ENCODE data around the gene BTNL8.

The BTNL8 gene

GRCh38 chr5:180974612-180975315 is 75.8 kb downstream of the BTNL8 start:
- Histone ChIP-seq H3K27ac (ENCODE audit: low read depth, low read length) (peak overlapping the region; percentile 85; the same call in 1 of the 2 replicates), H3K4me3 (ENCODE audit: low read length) (no peak overlapping the region), H3K36me3 (ENCODE audit: control insufficient read depth, low read length) (peaks cover 3% of the 10 kb centered on the region; the same call in 1 of the 2 replicates), H3F3A (ENCODE audit: control insufficient read depth, insufficient read depth) (peaks cover 7% of the 10 kb centered on the region; the same call in 1 of the 2 replicates), H3K27me3 (ENCODE audit: control insufficient read depth, low read length) (no peaks in the 10 kb centered on the region), H3K79me2 (ENCODE audit: control insufficient read depth, low read length) (no peaks in the 10 kb centered on the region), H3K9me2 (replicated peaks; ENCODE audit: control insufficient read depth, low read length) (no peaks in the 10 kb centered on the region), H4K20me1 (ENCODE audit: control insufficient read depth, insufficient read depth, low read depth, low read length) (no peaks in the 10 kb centered on the region), H3K4me2 (ENCODE audit: low read length) (peak overlapping the region; percentile 60; the same call in 1 of the 2 replicates), H3K9me3 (ENCODE audit: control insufficient read depth, insufficient read depth, low read length) (no peaks in the 10 kb centered on the region), H3K4me1 (ENCODE audit: control insufficient read depth, low read length) (peaks cover 52% of the 10 kb centered on the region)
- TF ChIP-seq EZH2phosphoT487 (IDR thresholded peaks at IDR 0.05; ENCODE audit: borderline replicate concordance, low read length) (no peak), CTCF (IDR thresholded peaks at IDR 0.05; ENCODE audit: low read depth, low read length, poor library complexity, severe bottlenecking) (no peak)

- Histone ChIP-seq H3K79me2 (ENCODE audit: control insufficient read depth, low read length) (no peaks in the 10 kb centered on the region), H3K4me2 (ENCODE audit: low read length) (peak overlapping the region; percentile 60)
- TF ChIP-seq EZH2phosphoT487 (IDR thresholded peaks at IDR 0.05; ENCODE audit: borderline replicate concordance, low read length) = no peak
- TF ChIP-seq CTCF (IDR thresholded peaks at IDR 0.05; ENCODE audit: low read depth, low read length, poor library complexity, severe bottlenecking) = no peak
Measured at GRCh38 chr5:180975338-180975737, 76.4 kb downstream of the BTNL8 start.

GRCh38 chr5:180976518-180976917 is 77.6 kb downstream of the BTNL8 start:
- Histone ChIP-seq H3K9me3 (ENCODE audit: control insufficient read depth, insufficient read depth, low read length) (no peaks in the 10 kb centered on the region), H3K36me3 (ENCODE audit: control insufficient read depth, low read length) (peaks cover 3% of the 10 kb centered on the region; the same call in 1 of the 2 replicates), H3K27ac (ENCODE audit: low read depth, low read length) (peak overlapping the region; percentile 85), H3K9me2 (replicated peaks; ENCODE audit: control insufficient read depth, low read length) (no peaks in the 10 kb centered on the region), H3K27me3 (ENCODE audit: control insufficient read depth, low read length) (no peaks in the 10 kb centered on the region), H3F3A (ENCODE audit: control insufficient read depth, insufficient read depth) (peaks cover 7% of the 10 kb centered on the region; the same call in 1 of the 2 replicates), H4K20me1 (ENCODE audit: control insufficient read depth, insufficient read depth, low read depth, low read length) (no peaks in the 10 kb centered on the region), H3K79me2 (ENCODE audit: control insufficient read depth, low read length) (no peaks in the 10 kb centered on the region), H3K4me1 (ENCODE audit: control insufficient read depth, low read length) (peaks cover 55% of the 10 kb centered on the region), H3K4me3 (ENCODE audit: low read length) (peak overlapping the region; percentile 56), H3K4me2 (ENCODE audit: low read length) (peak overlapping the region; percentile 60)
- TF ChIP-seq CTCF (IDR thresholded peaks at IDR 0.05; ENCODE audit: low read depth, low read length, poor library complexity, severe bottlenecking) = no peak
- no peak for TF ChIP-seq EZH2phosphoT487 (IDR thresholded peaks at IDR 0.05; ENCODE audit: borderline replicate concordance, low read length)

More at GRCh38 chr5:180975338-180975737, 76.4 kb downstream of the BTNL8 start:
- no peaks in the 10 kb centered on the region for H3K9me2 ChIP-seq (replicated peaks; ENCODE audit: control insufficient read depth, low read length)
- peak overlapping the region; percentile 85 for H3K27ac ChIP-seq (ENCODE audit: low read depth, low read length)
- peaks cover 7% of the 10 kb centered on the region; the same call in 1 of the 2 replicates for H3F3A ChIP-seq (ENCODE audit: control insufficient read depth, insufficient read depth)
- peaks cover 3% of the 10 kb centered on the region; the same call in 1 of the 2 replicates for H3K36me3 ChIP-seq (ENCODE audit: control insufficient read depth, low read length)
- no peaks in the 10 kb centered on the region for H3K27me3 ChIP-seq (ENCODE audit: control insufficient read depth, low read length)
- no peaks in the 10 kb centered on the region for H3K9me3 ChIP-seq (ENCODE audit: control insufficient read depth, insufficient read depth, low read length)
- peak overlapping the region; percentile 34; the same call in 1 of the 2 replicates for H3K4me3 ChIP-seq (ENCODE audit: low read length)
- H3K4me1 ChIP-seq (ENCODE audit: control insufficient read depth, low read length) = peaks cover 55% of the 10 kb centered on the region
- H4K20me1 ChIP-seq (ENCODE audit: control insufficient read depth, insufficient read depth, low read depth, low read length) = no peaks in the 10 kb centered on the region
